Skeletal muscle satellite cell (primary cell): ENCODE data around the gene CYGB.
"Not testable (repeated sequence)": the region's sequence is repeated elsewhere in the genome, so short reads cannot be mapped to it uniquely, and the experiment has no call there.

Experiments
- H3K27me3 ChIP-seq: 2 replicates; pipeline ENCODE4 v1.7.0; 2013; ENCODE audit warnings: low read length; ENCODE audit not compliant: control insufficient read depth, insufficient read depth
- H3K36me3 ChIP-seq: 2 replicates; pipeline ENCODE4 v1.7.0; 2013; ENCODE audit warnings: mild to moderate bottlenecking, control low read depth, low read length; ENCODE audit not compliant: insufficient read depth
- H3K4me1 ChIP-seq: 2 replicates; pipeline ENCODE4 v1.7.0; 2013; ENCODE audit warnings: low read length; ENCODE audit not compliant: control insufficient read depth, insufficient read depth
- H3K4me2 ChIP-seq: 2 replicates; pipeline ENCODE4 v1.7.0; 2013; ENCODE audit warnings: mild to moderate bottlenecking, low read length
- H3K4me3 ChIP-seq: 2 replicates; pipeline ENCODE4 v1.7.0; 2013; ENCODE audit warnings: low read length
- H3K9ac ChIP-seq: 2 replicates; pipeline ENCODE4 v1.7.0; 2013; ENCODE audit warnings: mild to moderate bottlenecking, low read depth, low read length, moderate library complexity
- H3K9me3 ChIP-seq: replicated peaks from 2 replicates; pipeline ENCODE4 v1.7.0; 2013; ENCODE audit warnings: mild to moderate bottlenecking, control low read depth, low read length

Gene CYGB

DNA sequence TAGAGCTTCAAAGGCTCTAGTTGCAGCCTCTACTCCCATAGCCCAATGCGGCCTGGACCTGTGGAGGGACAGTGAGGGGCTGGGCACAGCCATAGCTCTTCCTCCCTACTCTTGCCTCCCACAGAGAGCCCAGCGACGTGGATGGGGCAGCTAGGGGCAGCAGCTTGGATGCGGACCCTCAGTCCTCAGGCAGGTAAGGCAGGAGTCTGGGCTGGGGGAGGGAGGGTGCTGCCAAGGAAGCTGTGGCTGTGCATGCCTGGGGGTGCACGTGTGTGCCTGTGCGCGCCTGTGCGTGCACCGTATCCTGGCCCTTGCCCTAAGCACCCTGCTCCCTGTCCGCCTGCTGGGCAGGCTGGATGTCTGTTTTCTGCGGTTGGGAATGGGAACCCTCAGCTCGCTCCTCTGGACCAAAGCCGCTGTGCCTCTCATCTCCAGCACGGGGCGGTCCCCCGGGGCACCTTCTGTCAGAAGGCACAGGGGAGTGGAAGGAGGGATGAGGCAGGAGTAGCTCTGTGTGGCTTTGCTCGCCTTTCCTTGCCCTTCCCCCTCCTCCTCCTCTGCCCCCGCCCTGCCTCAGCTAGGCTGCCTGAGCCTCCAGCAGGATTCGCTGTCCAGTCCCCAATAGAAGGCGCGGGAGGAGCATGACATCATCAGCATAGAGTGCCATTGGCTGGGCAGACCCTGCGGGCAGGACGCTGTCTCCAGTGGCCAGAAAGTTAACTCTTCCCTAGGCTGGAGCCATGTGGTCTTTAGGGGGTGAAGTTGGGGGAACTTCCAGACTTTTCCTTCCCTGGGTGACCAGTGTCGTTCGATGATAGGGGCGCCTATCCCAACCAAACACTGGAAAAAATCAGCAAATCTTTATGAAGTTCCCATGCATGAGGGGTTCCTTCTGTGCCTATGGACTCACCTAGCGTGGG is 3.1 kb upstream of the CYGB start:
- H3K4me1 ChIP-seq = peaks cover 36% of the 10 kb centered on the region
- H3K36me3 ChIP-seq = no peaks in the 10 kb centered on the region
- peak overlapping the region; percentile 69 for H3K4me3 ChIP-seq
- H3K27me3 ChIP-seq = peaks cover 60% of the 10 kb centered on the region
- peak overlapping the region; percentile 68 for H3K9ac ChIP-seq
- H3K4me2 ChIP-seq = peak overlapping the region; percentile 97
- no peaks in the 10 kb centered on the region for H3K9me3 ChIP-seq

DNA sequence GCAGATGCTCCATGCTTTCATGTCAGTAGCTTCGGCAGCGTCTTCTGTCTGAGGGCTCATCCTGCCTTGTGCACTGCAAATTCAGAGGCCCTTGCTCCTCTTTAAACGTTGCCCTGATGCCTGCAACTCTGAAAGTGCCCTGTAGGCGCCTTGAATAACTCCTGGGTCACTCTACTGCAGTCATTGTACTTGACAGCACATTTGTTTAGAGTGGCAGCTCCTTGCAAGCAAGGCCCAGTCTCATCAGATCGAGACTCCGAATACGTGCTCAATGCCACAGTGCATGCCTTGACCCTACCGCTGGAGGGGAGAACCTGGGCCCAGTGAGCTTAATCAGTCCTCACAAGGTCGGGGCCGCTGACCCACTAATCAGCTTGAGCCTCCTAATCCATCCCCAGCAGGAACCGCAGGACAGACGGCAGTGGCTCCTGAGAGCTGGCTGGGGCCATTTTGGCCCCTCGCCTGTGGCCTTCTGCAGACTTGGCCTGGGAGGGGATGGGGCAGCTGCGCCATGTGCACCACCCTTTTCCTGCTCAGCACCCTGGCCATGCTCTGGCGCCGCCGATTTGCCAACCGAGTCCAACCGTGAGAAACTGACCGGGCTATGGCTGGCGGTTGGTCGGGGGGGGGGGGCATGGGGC is 2.2 kb upstream of the CYGB start, which contains the start of gene PRCD:
Gene PRCD (plus strand): TSS at position 414 of the 641 bp plus-strand sequence. CDS start 98 bp downstream, at position 512.
- Histone ChIP-seq H3K9me3 (no peaks in the 10 kb centered on the region), H3K9ac (peak within 1 kb of the TSS; percentile 68), H3K4me1 (peaks cover 32% of the 10 kb centered on the region), H3K36me3 (no peaks in the 10 kb centered on the region), H3K4me3 (peak within 1 kb of the TSS; percentile 69), H3K27me3 (peaks cover 55% of the 10 kb centered on the region), H3K4me2 (peak within 1 kb of the TSS; percentile 97)

DNA sequence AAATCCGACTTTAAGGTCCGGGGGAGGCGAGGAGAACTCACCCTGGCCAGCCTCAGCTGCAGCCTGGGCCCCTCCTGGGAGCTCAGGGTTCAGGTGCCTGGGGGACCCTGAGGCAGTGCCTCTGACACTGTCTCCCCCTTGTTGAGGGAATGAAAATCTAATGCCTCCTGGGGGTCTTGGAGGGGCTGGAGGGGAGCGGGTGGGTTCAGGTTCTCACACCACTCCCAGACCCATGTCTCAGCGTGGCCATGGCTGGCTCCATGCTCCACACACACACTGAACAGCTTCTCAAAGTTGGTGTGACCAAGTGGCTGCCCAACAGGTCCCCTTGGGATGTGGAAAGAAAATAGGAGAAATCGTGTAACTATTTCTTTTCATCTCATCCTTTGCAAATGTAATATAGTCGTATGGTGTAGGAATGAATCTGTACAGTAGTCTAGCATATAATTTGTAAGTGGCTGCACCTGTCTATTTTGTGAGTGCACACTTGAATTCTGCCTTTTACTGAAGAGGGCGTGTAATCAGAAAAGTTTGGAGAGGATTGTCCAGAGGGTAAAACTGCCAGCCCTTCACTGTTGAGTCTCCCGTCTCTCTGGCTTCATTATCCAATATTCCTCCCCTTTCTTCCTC is 1.5 kb upstream of the CYGB start:
- Histone ChIP-seq H3K4me1 (peaks cover 25% of the 10 kb centered on the region), H3K9ac (no peak overlapping the region), H3K36me3 (no peaks in the 10 kb centered on the region), H3K9me3 (no peaks in the 10 kb centered on the region), H3K4me2 (no peak overlapping the region), H3K27me3 (peaks cover 48% of the 10 kb centered on the region), H3K4me3 (no peak overlapping the region)

DNA sequence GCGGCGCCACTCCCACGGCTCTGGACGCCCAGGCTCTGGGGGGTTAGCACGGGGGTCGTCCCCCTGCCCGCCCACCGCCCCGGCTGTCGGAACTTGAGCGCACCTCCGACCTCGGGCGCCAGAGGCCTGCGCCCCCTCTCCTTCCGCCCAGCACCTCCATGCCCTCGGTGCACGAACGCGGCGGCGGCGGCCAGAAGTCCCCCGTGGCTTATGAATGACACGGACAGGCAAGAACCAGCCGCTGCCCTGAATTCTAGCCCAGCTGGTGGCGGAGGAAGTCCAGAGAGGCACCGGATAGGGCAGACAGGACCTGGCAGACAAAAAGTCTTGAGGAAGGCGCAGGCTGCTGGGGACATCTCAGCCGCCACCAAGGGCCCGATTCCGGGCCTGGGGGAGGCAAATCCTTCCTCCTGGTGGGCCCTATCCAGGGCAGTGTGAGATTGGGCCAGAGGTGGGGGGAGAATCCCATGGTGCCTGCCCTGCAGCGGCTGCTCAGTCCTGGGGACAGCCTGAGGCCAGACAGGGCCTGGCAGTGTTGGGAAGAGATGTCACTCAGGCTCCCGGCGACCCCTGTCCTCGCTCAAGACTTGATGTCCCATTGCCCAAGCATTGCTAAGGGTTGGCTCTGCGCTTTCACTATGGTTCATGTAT is 897 bp upstream of the CYGB start:
- H3K4me2 ChIP-seq = peak overlapping the region; percentile 76
- H3K4me3 ChIP-seq = peak overlapping the region; percentile 56
- H3K9me3 ChIP-seq = no peaks in the 10 kb centered on the region
- H3K36me3 ChIP-seq = no peaks in the 10 kb centered on the region
- H3K4me1 ChIP-seq = peaks cover 24% of the 10 kb centered on the region
- H3K27me3 ChIP-seq = peaks cover 41% of the 10 kb centered on the region
- H3K9ac ChIP-seq = peak overlapping the region; percentile 35

DNA sequence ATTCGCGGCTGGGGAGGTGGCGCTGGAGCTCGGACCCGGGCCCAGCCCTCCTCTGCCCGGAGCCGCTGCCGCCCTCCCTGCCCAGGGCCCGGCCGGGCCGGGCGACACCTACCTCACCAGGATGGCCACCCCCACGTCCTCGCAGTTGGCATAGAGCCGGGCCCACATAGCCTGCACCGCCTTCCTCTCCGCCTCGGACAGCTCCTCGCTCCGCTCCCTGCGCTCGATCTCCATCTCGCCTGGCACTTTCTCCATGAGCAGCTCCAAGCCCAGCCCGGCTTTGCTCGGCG is 276 bp downstream of the CYGB start:
- Histone ChIP-seq H3K4me2 (peak overlapping the region; percentile 75), H3K9ac (peak overlapping the region; percentile 16), H3K27me3 (peaks cover 30% of the 10 kb centered on the region), H3K4me3 (peak overlapping the region; percentile 53), H3K9me3 (no peaks in the 10 kb centered on the region), H3K36me3 (no peaks in the 10 kb centered on the region), H3K4me1 (peaks cover 24% of the 10 kb centered on the region)

DNA sequence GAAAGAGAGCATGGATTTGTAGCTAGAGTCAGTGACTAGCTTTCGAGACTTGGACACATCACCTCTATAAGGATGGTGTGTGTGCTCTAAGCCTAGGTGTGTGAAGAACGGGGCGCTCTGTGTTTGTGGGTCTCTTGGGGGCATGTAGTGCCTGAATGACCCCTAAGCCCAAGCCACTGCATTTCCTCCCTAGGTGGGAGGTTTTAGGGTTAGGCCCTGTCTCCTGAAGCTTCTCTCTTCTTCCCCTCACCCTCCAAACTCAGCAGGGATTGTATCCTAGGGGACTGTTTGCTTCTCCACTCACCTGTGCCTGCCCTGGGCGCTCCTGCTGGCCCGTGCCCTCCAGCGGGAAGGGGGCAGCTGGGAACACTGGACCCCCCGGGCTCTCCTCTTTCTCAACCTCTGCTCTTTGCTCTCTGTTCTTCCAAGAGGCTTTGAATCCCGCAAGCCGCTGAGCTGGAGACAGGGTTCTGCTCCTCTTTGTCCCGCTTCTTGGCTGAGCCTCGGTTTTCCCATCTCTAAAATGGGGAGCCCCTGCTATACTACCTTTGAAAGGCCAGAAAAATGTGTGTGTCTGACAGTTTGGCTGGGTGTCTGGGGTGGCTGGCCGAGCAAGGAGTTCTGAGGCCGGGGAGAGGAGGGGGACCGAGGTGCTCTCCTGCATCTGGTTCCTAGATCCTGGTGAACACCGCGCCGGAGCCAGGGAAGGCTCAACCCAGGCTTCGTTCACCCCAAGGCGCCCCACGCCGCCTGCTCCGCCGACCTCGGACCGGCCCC is 810 bp downstream of the CYGB start:
- Histone ChIP-seq H3K27me3 (peaks cover 29% of the 10 kb centered on the region), H3K4me3 (peak overlapping the region; percentile 53), H3K9me3 (no peaks in the 10 kb centered on the region), H3K4me2 (peak overlapping the region; percentile 75), H3K9ac (peak overlapping the region; percentile 16), H3K4me1 (peaks cover 24% of the 10 kb centered on the region), H3K36me3 (no peaks in the 10 kb centered on the region)

DNA sequence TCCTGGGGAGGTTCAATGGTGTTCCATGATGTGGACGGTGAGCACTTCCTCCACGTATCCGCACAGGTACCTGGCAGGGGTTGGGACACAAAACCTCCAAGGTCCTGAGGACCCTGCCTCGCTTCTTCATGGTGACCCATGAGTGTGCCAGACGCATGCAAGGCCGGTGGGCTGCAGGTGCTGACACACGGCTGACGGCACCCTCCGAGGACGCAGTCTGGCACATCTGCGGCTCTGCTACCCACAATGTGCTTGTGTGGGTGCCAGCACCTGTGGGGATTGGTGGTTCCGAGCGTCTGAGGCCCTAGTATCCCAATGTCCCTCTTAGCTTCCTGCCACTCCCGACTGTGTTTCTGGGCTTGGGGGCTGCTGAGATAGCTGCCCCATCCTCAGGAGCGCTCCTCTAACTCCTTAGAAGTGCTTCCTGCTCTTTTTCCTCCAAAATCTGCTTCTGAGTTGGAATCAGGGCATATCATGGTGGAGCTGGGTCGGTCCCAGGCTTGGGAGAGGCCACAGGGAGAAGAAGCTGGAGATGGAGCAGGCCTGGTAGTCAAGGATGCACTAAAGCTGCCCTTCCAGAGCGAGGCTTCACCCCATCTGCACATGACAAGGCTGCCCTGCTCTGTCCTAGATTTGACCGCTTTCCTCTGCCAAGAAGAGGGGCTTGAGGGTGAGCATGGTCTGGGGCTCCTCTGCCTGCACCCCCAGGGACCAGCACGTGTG is 1.6 kb downstream of the CYGB start:
- no peak overlapping the region for H3K9ac ChIP-seq
- no peaks in the 10 kb centered on the region for H3K36me3 ChIP-seq
- no peak overlapping the region for H3K4me2 ChIP-seq
- peaks cover 26% of the 10 kb centered on the region for H3K4me1 ChIP-seq
- H3K27me3 ChIP-seq = peaks cover 29% of the 10 kb centered on the region
- H3K9me3 ChIP-seq = no peaks in the 10 kb centered on the region
- no peak overlapping the region for H3K4me3 ChIP-seq

DNA sequence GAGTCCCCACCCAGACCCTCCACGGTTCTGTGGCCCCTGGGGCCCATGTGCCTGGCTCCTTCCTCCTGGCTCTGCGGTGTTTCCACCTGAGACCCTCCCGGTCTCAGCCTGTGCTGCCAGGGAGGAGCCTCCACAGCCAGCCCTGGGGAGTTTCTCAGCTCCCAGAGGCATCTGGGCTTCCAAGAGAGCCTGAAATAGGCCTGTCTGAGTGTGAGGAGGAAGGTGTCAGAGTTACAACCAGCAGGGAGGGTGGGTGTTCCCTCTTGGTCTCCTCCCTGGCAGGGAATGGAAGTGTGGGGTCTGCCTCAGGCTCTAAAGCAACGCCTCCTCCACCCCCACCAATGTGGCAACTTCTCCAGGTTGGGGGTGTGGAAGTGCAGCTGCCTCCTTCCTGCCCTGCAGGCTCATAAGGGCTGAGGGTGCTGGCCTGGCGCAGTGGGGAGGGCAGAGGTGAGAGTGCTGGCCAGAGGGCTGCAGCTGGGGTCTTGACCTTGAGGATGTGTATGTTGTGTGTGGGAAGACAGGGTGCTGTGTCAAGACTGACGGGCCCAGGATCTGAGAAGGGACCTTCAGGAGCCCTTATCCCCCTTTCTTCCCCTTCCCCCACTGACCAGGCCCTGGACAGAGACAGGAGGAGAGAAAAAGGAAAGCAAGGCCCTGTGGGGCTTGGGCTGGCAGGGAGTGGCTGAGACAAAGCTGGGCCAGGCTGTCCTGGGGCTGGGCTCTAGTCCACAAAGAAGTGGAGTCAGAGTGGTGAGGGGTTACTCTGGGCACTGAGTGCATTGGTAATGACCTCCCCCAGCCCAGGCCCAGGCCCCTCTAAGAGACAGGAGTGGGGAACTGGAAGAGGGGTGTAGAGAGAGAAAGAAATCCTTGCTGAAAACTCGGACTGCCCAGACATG is 2.4 kb downstream of the CYGB start:
- Histone ChIP-seq H3K4me3 (no peak overlapping the region), H3K9ac (no peak overlapping the region), H3K9me3 (no peaks in the 10 kb centered on the region), H3K4me1 (peaks cover 29% of the 10 kb centered on the region), H3K27me3 (peaks cover 29% of the 10 kb centered on the region), H3K4me2 (no peak overlapping the region), H3K36me3 (no peaks in the 10 kb centered on the region)

DNA sequence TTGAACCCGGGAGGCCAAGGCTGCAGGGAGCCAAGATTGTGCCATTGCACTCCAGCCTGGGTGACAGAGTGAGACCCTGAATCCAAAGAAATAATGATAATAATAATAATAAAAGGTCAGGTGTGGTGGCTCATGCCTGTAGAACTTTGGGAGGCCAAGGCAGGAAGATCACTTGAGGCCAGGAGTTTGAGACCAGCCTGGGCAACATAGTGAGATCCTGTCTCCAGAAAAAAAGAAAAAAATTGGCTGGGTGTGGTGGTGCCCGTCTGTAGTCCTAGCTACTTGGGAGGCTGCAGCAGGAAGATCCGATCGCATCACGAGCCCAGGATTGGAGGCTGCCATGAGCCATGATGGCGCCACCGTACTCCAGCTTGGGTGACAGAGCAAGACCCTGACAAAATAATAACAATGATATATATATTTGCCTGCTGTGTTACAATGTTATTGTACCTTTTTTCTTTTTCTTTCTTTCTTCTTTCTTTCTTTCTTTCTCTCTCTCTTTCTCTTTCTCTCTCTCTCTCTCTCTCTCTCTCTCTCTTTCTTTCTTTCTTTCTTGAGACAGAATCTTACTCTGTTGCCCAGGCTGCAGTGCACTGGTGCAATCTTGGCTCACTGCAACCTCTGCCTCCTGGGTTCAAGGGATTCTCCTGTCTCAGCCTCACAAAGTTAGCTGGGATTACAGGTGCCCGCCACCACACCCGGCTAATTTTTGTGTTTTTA is 3.7 kb downstream of the CYGB start:
- H3K9me3 ChIP-seq, H3K4me2 ChIP-seq, H3K36me3 ChIP-seq, H3K9ac ChIP-seq, H3K4me3 ChIP-seq: not testable (repeated sequence)
- H3K4me1 ChIP-seq = peaks cover 42% of the 10 kb centered on the region
- peaks cover 18% of the 10 kb centered on the region for H3K27me3 ChIP-seq
